ENCODE data around the gene C8B. TPM values are rescaled to one million over a fixed set of nuclear protein-coding genes. Genes with fewer than 3 reads are reported as not detected.

The C8B gene
- total RNA-seq, 1 experiment from 2014 or later = not detected

GRCh38 chr1:56898879-56899278 lies 66.9 kb downstream of the C8B start:
- no peak for DNase-seq (ENCODE audit: low read depth)

GRCh38 chr1:56898005-56898373 lies 67.8 kb downstream of the C8B start:
- DNase-seq (ENCODE audit: low read depth) = no peak

- DNase-seq (ENCODE audit: low read depth) = no peak
Observed at GRCh38 chr1:56897150-56898004, 68.4 kb downstream of the C8B start.

DNA sequence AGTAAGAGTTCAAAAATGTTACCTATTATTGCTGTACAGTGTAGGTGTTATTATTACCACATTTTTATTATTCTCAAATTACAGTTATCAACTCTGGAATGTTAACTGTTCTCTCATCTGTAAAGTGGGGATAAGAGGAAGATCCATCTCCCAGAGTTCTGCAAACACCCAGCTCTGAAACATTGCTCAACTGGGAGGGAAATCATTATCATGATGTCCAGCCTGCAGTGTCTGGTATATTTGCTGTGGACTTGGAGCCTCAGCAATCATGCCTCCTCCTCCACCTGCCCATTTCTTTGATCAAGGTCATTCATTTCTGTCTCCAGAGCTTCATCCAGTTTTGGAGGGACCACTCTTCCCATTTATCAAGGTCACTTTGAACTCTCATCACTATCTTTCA lies 71.8 kb downstream of the C8B start:
- no peak for DNase-seq (ENCODE audit: low read depth)

DNA sequence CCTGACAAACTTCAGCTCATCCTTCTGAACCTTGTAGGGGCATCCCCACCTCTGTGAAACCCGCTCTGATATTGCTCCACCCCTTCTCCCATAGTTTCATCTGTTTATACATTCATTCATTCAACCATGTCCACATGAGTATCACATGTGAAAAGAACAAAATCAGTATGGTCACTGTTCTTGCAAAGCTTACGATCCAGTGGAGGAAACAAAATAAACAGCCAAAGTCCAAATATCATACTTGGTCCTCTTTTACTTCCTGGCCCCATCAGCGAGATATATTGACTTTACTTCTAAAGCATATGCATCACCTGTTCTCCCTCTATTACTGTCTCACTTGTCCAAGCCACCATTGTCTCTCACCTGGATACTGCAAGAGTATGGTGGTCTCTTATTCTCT lies 75.6 kb downstream of the C8B start:
- no peak for DNase-seq (ENCODE audit: low read depth)

DNA sequence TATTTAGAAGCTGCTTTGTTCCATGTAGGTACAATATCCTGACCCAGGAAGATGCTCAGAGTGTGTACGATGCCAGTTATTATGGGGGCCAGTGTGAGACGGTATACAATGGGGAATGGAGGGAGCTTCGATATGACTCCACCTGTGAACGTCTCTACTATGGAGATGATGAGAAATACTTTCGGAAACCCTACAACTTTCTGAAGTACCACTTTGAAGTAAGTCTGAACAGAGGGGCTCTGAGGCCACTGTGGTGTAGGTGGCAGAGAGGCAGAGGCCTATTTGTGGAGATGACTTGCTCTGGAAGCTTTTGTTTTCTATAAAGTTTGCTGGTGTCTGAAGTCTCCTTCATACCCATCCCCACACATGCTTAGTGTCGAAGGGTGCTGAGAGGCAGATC lies 84.4 kb downstream of the C8B start:
- no peak for DNase-seq (ENCODE audit: low read depth)

DNA sequence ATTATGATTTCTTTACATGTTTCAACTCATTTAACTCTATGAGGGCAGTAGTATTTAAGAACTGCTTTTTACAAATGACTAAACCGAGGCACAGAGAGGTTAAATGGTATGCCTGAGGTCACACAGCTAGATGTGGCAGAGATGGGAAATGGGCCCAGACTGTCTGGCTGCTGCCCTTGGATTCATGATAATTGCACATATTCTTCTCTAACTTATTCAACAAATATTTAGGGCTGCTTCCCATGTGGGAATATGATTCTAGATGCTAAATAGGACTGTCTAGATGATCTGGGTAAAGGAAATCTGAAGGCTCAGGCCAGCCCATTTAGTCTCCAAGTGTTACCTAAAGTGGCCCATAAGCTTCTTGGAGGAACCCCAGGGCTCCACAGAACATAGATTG lies 85.0 kb downstream of the C8B start:
- no peak for DNase-seq (ENCODE audit: low read depth)

Other genes with a start within 250 kb of the C8B start
- not detected in 2 replicates for gene FYB2, start 146.6 kb downstream of the C8B start, total RNA-seq (2014; rRNA removed; shearing (Covaris generic))
- gene C8A, start 111.2 kb downstream of the C8B start, total RNA-seq (2014; rRNA removed; shearing (Covaris generic)) = not detected in 2 replicates